HepG2 (cell line): ENCODE results near the gene ASTN2. TPM values are rescaled to one million over a fixed set of nuclear protein-coding genes. Genes with fewer than 3 reads are reported as not detected.

Source experiments
- DMAP1 ChIP-seq: IDR thresholded peaks from 2 replicates; pipeline ENCODE4 v1.6.1; 2016
- ELF1 ChIP-seq: sonication (generic); formaldehyde crosslinking; IDR thresholded peaks from 2 replicates; pipeline ENCODE4 v1.4.0; 2020; ENCODE audit warnings: missing genetic modification reagents
- FOSL2 ChIP-seq: sonication (generic); formaldehyde crosslinking; IDR thresholded peaks from 2 replicates; pipeline ENCODE4 v1.4.0; 2020; ENCODE audit warnings: missing genetic modification reagents
- KDM5B ChIP-seq: sonication (generic); formaldehyde crosslinking; IDR thresholded peaks from 2 replicates; pipeline ENCODE4 v1.4.0; 2020; ENCODE audit warnings: missing genetic modification reagents, mild to moderate bottlenecking, borderline replicate concordance
- MAFK ChIP-seq, 2 experiments: IDR thresholded peaks in 1 of 2; conservative IDR thresholded peaks in 1 of 2; 2 replicates each; pipeline ENCODE4 v1.6.1; 2011; ENCODE audit warnings: improper control_type of control experiment in 2 of 2, low read length in 2 of 2
- MTA3 ChIP-seq: sonication (generic); formaldehyde crosslinking; IDR thresholded peaks from 2 replicates; pipeline ENCODE4 v1.4.0; 2020; ENCODE audit warnings: missing genetic modification reagents
- NCOA2 ChIP-seq: sonication (generic); formaldehyde crosslinking; IDR thresholded peaks from 2 replicates; pipeline ENCODE4 v1.8.0; 2022; ENCODE audit warnings: inconsistent platforms
- POLR2G ChIP-seq: fragments of 200-400 bp; formaldehyde crosslinking; IDR thresholded peaks from 2 replicates; pipeline ENCODE4 v1.6.1; 2018; ENCODE audit warnings: mild to moderate bottlenecking, low read depth, low read length, moderate library complexity
- RNF2 ChIP-seq: fragments of 450-650 bp; conservative IDR thresholded peaks from 2 replicates; pipeline ENCODE4 v1.6.1; 2016; ENCODE audit warnings: low read depth
- RXRA ChIP-seq: sonication (generic); formaldehyde crosslinking; IDR thresholded peaks from 2 replicates; pipeline ENCODE4 v1.5.1; 2020; ENCODE audit warnings: missing genetic modification reagents
- RXRB ChIP-seq: IDR thresholded peaks from 2 replicates; pipeline ENCODE4 v1.6.1; 2016; ENCODE audit warnings: borderline replicate concordance, missing genetic modification reagents, missing compliant biosample characterization
- SMAD3 ChIP-seq: sonication (generic); formaldehyde crosslinking; IDR thresholded peaks from 2 replicates; pipeline ENCODE4 v1.4.0; 2020; ENCODE audit warnings: missing genetic modification reagents
- SMAD9 ChIP-seq: sonication (generic); formaldehyde crosslinking; IDR thresholded peaks from 2 replicates; pipeline ENCODE4 v1.5.1; 2020; ENCODE audit warnings: mild to moderate bottlenecking, missing genetic modification reagents
- ZNF124 ChIP-seq: sonication (generic); formaldehyde crosslinking; IDR thresholded peaks from 2 replicates; pipeline ENCODE4 v1.4.0; 2020; ENCODE audit warnings: missing genetic modification reagents
- ZNF138 ChIP-seq: sonication (generic); formaldehyde crosslinking; IDR thresholded peaks from 2 replicates; pipeline ENCODE4 v1.5.0; 2020; ENCODE audit warnings: mild to moderate bottlenecking, low read depth, missing genetic modification reagents
- ZNF333 ChIP-seq: sonication (generic); formaldehyde crosslinking; IDR thresholded peaks from 2 replicates; pipeline ENCODE4 v1.4.0; 2020; ENCODE audit warnings: mild to moderate bottlenecking, missing genetic modification reagents, borderline replicate concordance
- ZNF550 ChIP-seq: sonication (generic); formaldehyde crosslinking; IDR thresholded peaks from 2 replicates; pipeline ENCODE4 v1.4.0; 2020; ENCODE audit warnings: mild to moderate bottlenecking, missing genetic modification reagents, borderline replicate concordance
- ZNF792 ChIP-seq: IDR thresholded peaks from 2 replicates; pipeline ENCODE4 v1.6.1; 2016
- ZSCAN22 ChIP-seq: sonication (generic); formaldehyde crosslinking; IDR thresholded peaks from 2 replicates; pipeline ENCODE4 v1.4.0; 2020; ENCODE audit warnings: mild to moderate bottlenecking, missing genetic modification reagents
- polyA plus RNA-seq, 8 experiments: library from polyadenylated mRNA; depleted of rRNA in 3 of 8; stranded (reverse) in 7 of 8; unstranded in 1 of 8; fragments of >200 nt; fragmentation: Illumina TruSeq in 4 of 8; extraction: Trizol in 4 of 8; gene quantifications; 2 replicates each; pipeline versions ENCODE4 v1.2.1 to v1.2.3, GENCODE V29; 2011 to 2016; ENCODE audit warnings: low read depth in 4 of 8, missing spikeins in 1 of 8, mixed read lengths in 1 of 8; ENCODE audit not compliant: insufficient read depth in 1 of 8
- total RNA-seq, 5 experiments: library from RNA; depleted of rRNA; stranded (reverse); fragments of >200 nt; fragmentation: Illumina TruSeq; extraction: Trizol; gene quantifications; 2 replicates each; pipeline ENCODE4 v1.2.3, GENCODE V29; 2016; ENCODE audit warnings: low read depth in 1 of 5
- TF ChIP-seq, protein P1 (sequence below): IDR thresholded peaks from 2 replicates; pipeline ENCODE4 v1.6.1; 2016; ENCODE audit warnings: mild to moderate bottlenecking, missing biosample characterization, missing genetic modification reagents
- TF ChIP-seq, protein P2 (sequence below): sonication (generic); formaldehyde crosslinking; IDR thresholded peaks from 2 replicates; pipeline ENCODE4 v1.5.1; 2020; ENCODE audit warnings: missing genetic modification reagents, mild to moderate bottlenecking, borderline replicate concordance
- TF ChIP-seq, protein P3 (sequence below): sonication (generic); formaldehyde crosslinking; IDR thresholded peaks from 2 replicates; pipeline ENCODE4 v1.4.0; 2020; ENCODE audit warnings: missing genetic modification reagents, mild to moderate bottlenecking, borderline replicate concordance
- TF ChIP-seq, protein P4 (sequence below): sonication (generic); formaldehyde crosslinking; IDR thresholded peaks from 2 replicates; pipeline ENCODE4 v1.5.1; 2020; ENCODE audit warnings: mild to moderate bottlenecking, missing genetic modification reagents
- TF ChIP-seq, protein P5 (sequence below): IDR thresholded peaks from 2 replicates; pipeline ENCODE4 v1.6.1; 2012; ENCODE audit warnings: inconsistent platforms

Gene ASTN2
- total and polyA plus RNA-seq, 2 of the 13 experiments (the other 11 are each of a cell fraction or from before 2014, with no cell fraction given), result 5.2 to 13.5 TPM

DNA sequence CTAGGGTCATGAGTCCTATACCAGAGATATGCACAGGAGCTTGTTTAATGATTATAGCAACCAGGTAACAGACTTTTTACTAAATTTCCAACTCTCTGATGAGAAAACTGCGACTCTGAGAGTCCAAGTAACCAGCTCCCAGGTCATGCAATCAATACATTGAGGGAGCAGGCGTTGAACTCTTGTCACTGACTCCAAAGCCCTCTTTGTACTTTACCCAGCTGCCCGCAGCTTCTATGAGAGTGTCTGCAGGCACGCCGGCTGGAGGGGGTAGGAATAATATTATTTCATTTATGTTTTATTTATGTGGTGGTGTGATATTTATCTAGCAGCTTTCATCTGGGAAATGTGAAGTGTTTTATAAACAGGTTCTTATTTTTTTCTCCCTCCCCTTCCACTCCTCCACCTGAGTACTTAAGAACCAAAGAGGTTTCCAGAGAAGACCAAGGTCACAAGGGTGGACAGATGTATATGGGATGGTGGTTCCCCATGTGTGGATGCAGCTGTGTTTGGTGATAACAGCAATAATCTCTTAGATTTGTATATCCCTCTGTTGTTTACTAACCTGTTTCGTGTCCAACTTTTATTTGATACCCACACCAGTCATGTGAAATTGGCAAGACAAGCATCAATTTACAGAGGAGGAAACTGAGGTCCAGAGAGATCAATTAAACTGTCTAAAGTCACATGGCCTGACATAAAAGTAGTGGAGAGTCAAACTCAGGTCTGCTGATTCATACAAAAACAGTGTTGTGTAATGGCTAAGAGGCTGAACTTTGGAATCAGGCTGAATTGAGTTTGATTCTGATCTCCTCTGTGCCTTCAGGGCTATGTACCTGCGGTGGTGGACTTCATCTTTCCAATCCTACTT is 867.9 kb downstream of the ASTN2 start (continued):
- TF ChIP-seq, protein P1, sequence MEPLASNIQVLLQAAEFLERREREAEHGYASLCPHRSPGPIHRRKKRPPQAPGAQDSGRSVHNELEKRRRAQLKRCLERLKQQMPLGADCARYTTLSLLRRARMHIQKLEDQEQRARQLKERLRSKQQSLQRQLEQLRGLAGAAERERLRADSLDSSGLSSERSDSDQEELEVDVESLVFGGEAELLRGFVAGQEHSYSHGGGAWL (CRISPR knock-in tag), result no peak
- TF ChIP-seq ZNF550 (CRISPR knock-in tag) (no peak), ZNF138 (CRISPR knock-in tag) (no peak), RNF2 (no peak), ZSCAN22 (CRISPR knock-in tag) (no peak), SMAD3 (CRISPR knock-in tag) (peak; percentile 71), ELF1 (CRISPR knock-in tag) (peak; percentile 23; the same call in 1 of the 2 replicates), POLR2G (peak; percentile 49; the same call in 1 of the 2 replicates), KDM5B (CRISPR knock-in tag) (no peak), SMAD9 (CRISPR knock-in tag) (no peak), RXRB (peak; percentile 76), RXRA (no peak), NCOA2 (CRISPR knock-in tag) (peak; percentile 53; the same call in 1 of the 2 replicates), ZNF124 (CRISPR knock-in tag) (0 out of 2 replicates have a peak, but pooled peaks have one; percentile 31), DMAP1 (CRISPR knock-in tag) (peak; percentile 48; the same call in 1 of the 2 replicates), FOSL2 (CRISPR knock-in tag) (peak; percentile 90), ZNF333 (CRISPR knock-in tag) (no peak), MTA3 (CRISPR knock-in tag) (no peak), MAFK (conservative IDR thresholded peaks at IDR 0.05 in 1 of 2, IDR thresholded peaks at IDR 0.05 in 1 of 2; ENCODE audit: low read length in 2 of 2) (peak; percentile 88 to 91), ZNF792 (CRISPR knock-in tag) (0 out of 2 replicates have a peak, but pooled peaks have one; percentile 31)
- TF ChIP-seq, protein P2, sequence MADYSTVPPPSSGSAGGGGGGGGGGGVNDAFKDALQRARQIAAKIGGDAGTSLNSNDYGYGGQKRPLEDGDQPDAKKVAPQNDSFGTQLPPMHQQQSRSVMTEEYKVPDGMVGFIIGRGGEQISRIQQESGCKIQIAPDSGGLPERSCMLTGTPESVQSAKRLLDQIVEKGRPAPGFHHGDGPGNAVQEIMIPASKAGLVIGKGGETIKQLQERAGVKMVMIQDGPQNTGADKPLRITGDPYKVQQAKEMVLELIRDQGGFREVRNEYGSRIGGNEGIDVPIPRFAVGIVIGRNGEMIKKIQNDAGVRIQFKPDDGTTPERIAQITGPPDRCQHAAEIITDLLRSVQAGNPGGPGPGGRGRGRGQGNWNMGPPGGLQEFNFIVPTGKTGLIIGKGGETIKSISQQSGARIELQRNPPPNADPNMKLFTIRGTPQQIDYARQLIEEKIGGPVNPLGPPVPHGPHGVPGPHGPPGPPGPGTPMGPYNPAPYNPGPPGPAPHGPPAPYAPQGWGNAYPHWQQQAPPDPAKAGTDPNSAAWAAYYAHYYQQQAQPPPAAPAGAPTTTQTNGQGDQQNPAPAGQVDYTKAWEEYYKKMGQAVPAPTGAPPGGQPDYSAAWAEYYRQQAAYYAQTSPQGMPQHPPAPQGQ (CRISPR knock-in tag), result no peak
- TF ChIP-seq, protein P3, sequence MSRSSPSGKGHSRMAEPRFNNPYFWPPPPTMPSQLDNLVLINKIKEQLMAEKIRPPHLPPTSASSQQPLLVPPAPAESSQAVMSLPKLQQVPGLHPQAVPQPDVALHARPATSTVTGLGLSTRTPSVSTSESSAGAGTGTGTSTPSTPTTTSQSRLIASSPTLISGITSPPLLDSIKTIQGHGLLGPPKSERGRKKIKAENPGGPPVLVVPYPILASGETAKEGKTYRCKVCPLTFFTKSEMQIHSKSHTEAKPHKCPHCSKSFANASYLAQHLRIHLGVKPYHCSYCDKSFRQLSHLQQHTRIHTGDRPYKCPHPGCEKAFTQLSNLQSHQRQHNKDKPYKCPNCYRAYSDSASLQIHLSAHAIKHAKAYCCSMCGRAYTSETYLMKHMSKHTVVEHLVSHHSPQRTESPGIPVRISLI, result no peak
- TF ChIP-seq, protein P4, sequence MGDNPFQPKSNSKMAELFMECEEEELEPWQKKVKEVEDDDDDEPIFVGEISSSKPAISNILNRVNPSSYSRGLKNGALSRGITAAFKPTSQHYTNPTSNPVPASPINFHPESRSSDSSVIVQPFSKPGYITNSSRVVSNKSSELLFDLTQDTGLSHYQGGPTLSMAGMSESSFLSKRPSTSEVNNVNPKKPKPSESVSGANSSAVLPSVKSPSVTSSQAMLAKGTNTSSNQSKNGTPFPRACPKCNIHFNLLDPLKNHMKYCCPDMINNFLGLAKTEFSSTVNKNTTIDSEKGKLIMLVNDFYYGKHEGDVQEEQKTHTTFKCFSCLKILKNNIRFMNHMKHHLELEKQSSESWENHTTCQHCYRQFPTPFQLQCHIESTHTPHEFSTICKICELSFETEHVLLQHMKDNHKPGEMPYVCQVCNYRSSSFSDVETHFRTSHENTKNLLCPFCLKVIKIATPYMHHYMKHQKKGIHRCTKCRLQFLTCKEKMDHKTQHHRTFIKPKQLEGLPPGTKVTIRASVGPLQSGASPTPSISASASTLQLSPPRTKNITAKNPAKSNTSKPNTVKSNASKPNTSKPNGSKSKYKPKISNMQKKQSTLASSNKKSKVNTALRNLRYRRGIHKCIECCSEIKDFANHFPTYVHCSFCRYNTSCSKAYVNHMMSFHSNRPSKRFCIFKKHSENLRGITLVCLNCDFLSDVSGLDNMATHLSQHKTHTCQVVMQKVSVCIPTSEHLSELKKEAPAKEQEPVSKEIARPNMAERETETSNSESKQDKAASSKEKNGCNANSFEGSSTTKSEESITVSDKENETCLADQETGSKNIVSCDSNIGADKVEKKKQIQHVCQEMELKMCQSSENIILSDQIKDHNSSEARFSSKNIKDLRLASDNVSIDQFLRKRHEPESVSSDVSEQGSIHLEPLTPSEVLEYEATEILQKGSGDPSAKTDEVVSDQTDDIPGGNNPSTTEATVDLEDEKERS (CRISPR knock-in tag), result no peak
- TF ChIP-seq, protein P5, sequence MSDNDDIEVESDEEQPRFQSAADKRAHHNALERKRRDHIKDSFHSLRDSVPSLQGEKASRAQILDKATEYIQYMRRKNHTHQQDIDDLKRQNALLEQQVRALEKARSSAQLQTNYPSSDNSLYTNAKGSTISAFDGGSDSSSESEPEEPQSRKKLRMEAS, result no peak; the same call in 1 of the 2 replicates
